MM.1S (cell line): Measurements from ENCODE around the gene PLCH1.

ENCODE experiments used
- CTCF ChIP-seq: fragments of 300-600 bp; sonication (generic); IDR thresholded peaks from 2 replicates; pipeline ENCODE4 v1.5.1; 2016; ENCODE audit warnings: antibody characterized with exemption, low read length, mixed read lengths
- EZH2 ChIP-seq: fragments of 300-600 bp; sonication (generic); optimal IDR thresholded peaks from 2 replicates; pipeline ENCODE3; 2017; ENCODE audit warnings: low read depth, mild to moderate bottlenecking, antibody characterized with exemption, low read length, mixed read lengths
- EZH2phosphoT487 ChIP-seq: fragments of 300-600 bp; sonication (generic); IDR thresholded peaks from 2 replicates; pipeline ENCODE4 v1.6.1; 2018; ENCODE audit warnings: antibody characterized with exemption, low read length

DNA sequence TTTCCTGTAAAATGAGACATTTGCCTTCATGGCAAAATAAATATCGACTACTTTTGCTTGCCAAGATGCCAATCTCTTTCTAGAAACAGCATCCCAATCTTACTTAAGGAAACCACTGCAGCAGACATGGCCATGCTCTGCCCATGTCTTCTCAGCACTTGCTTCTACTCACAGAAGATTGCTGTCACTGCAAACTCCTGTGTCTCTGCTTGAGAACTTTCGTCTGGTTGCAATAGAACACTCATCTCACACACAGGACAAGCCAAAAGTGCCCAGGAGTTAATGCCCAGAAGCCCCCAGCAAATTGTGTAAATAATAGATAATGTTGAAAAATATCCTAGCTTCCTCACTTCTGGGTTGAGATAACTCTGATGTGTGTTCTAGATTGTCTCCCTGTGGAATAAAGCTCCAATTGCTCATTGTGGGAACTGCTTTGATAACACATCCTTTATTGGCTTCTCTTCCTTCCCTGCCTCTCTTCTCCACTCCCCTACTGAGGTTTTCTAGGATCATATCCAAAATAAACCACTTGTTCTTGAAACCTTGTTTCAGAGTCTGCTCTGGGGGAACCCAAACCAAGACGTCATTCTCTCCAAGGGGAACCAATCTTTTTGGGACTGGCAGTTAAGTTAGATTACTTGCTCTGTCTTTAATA, 295.1 kb downstream of the PLCH1 start:
- TF ChIP-seq EZH2 (no peak), CTCF (no peak), EZH2phosphoT487 (no peak)
